GM12878 (cell line): ENCODE data around the gene SLC6A12. TPM values are rescaled to one million over a fixed set of nuclear protein-coding genes. Genes with fewer than 3 reads are reported as not detected.

Source experiments
- ATAC-seq: fragments of 200-7000 bp; cut with Tn5 transposase; 3 replicates; pipeline ENCODE4 v1.9.1; 2020; ENCODE audit warnings: mild to moderate bottlenecking, moderate library complexity
- BruUV-seq: library from RNA; stranded (reverse); fragments of 400-500 nt; replicated peaks from 2 replicates; lab custom pipeline; 2021; lab: Mats Ljungman, UMichigan
- CTCF ChIA-PET: fragments of 300-600 bp; sonication (Branson Sonifier 250); formaldehyde crosslinking; extraction: SDS; loops from one replicate; lab custom pipeline; 2021; ENCODE audit warnings: inconsistent platforms; lab: Yijun Ruan, JAX
- POLR2A ChIA-PET: fragments of 350-600 bp; formaldehyde crosslinking; extraction: SDS; loops from one replicate; lab custom pipeline; 2021; ENCODE audit warnings: inconsistent platforms; lab: Charles Lee
- RAD21 ChIA-PET: fragments of 300-600 bp; sonication (Branson Sonifier 250); formaldehyde crosslinking; loops from one replicate; lab custom pipeline; 2023; ENCODE audit warnings: antibody characterized with exemption; ENCODE audit not compliant: unreplicated experiment; lab: Charles Lee
- SMC1A ChIA-PET: fragments of 300-600 bp; sonication (Branson Sonifier 250); formaldehyde crosslinking; loops from one replicate; lab custom pipeline; 2023; ENCODE audit not compliant: unreplicated experiment, uncharacterized antibody; lab: Charles Lee
- DNase-seq: peaks from one replicate; pipeline ENCODE4 v3.0.0-alpha.2; 2011; ENCODE audit warnings: low read depth, low spot score
- FAIRE-seq: peaks from 3 replicates; lab custom pipeline; 2011; peaks lifted over from hg19 to GRCh38; lab: Jason Lieb, UNC
- H2AFZ ChIP-seq: 2 replicates; pipeline ENCODE4 v1.6.0; 2011; ENCODE audit warnings: low read depth, low read length, control low read depth; ENCODE audit not compliant: control insufficient read depth
- H3K27ac ChIP-seq: 2 replicates; pipeline ENCODE4 v1.5.1; 2011; ENCODE audit warnings: control low read depth; ENCODE audit not compliant: control insufficient read depth, insufficient read depth
- H3K27me3 ChIP-seq, 2 experiments: replicated peaks in 1 of 2; 2 replicates each; pipeline versions ENCODE4 v1.6.0 to v1.6.1; 2011; ENCODE audit warnings: low read length in 1 of 2; ENCODE audit not compliant: control insufficient read depth in 2 of 2, insufficient read depth in 2 of 2
- H3K36me3 ChIP-seq, 2 experiments: 2 replicates each; pipeline ENCODE4 v1.5.1; 2011; ENCODE audit warnings: low read length in 1 of 2; ENCODE audit not compliant: control insufficient read depth in 2 of 2, insufficient read depth in 2 of 2
- H3K4me1 ChIP-seq: 2 replicates; pipeline ENCODE4 v1.6.1; 2011; ENCODE audit warnings: mild to moderate bottlenecking, low read length, moderate library complexity, mixed read lengths; ENCODE audit not compliant: control insufficient read depth, insufficient read depth
- H3K4me2 ChIP-seq: 2 replicates; pipeline ENCODE4 v1.6.0; 2011; ENCODE audit warnings: control low read depth; ENCODE audit not compliant: control insufficient read depth, insufficient read depth
- H3K4me3 ChIP-seq: fragments of 200-600 bp; sonication (generic); 2 replicates; pipeline ENCODE4 v1.5.1; 2016
- H3K79me2 ChIP-seq: 2 replicates; pipeline ENCODE4 v1.6.0; 2011; ENCODE audit warnings: low read length; ENCODE audit not compliant: control insufficient read depth, insufficient read depth
- H3K9ac ChIP-seq: 2 replicates; pipeline ENCODE4 v1.8.0; 2011; ENCODE audit warnings: low read length, control low read depth, mixed read lengths; ENCODE audit not compliant: control insufficient read depth, insufficient read depth
- H3K9me3 ChIP-seq: replicated peaks from 3 replicates; pipeline ENCODE4 v1.5.1; 2011; ENCODE audit warnings: mild to moderate bottlenecking, low read length; ENCODE audit not compliant: control insufficient read depth, insufficient read depth
- H4K20me1 ChIP-seq: 2 replicates; pipeline ENCODE4 v1.6.0; 2011; ENCODE audit not compliant: control insufficient read depth, insufficient read depth
- BMI1 ChIP-seq: fragments of 450-650 bp; IDR thresholded peaks from 2 replicates; pipeline ENCODE4 v1.6.1; 2016; ENCODE audit warnings: mild to moderate bottlenecking, moderate library complexity, borderline replicate concordance
- EZH2 ChIP-seq: IDR thresholded peaks from 2 replicates; pipeline ENCODE4 v1.6.1; 2012; ENCODE audit warnings: low read depth, mild to moderate bottlenecking, control low read depth, inconsistent platforms, low read length, borderline replicate concordance; ENCODE audit not compliant: control insufficient read depth
- HCFC1 ChIP-seq: fragments of 150-350 bp; IDR thresholded peaks from 2 replicates; pipeline ENCODE4 v1.6.1; 2014; ENCODE audit warnings: low read length
- IRF3 ChIP-seq: fragments of 450-650 bp; IDR thresholded peaks from 2 replicates; pipeline ENCODE4 v1.6.1; 2014; ENCODE audit warnings: mild to moderate bottlenecking
- JUNB ChIP-seq: IDR thresholded peaks from 2 replicates; pipeline ENCODE4 v1.6.1; 2016; ENCODE audit warnings: antibody characterized with exemption, mild to moderate bottlenecking
- LARP7 ChIP-seq: fragments of 450-650 bp; IDR thresholded peaks from 2 replicates; pipeline ENCODE4 v1.6.1; 2017; ENCODE audit warnings: mild to moderate bottlenecking
- MTA3 ChIP-seq: IDR thresholded peaks from 2 replicates; pipeline ENCODE4 v1.6.1; 2012; ENCODE audit warnings: low read length, inconsistent platforms, borderline replicate concordance
- MXI1 ChIP-seq: fragments of 150-350 bp; IDR thresholded peaks from 2 replicates; pipeline ENCODE4 v1.6.1; 2011; ENCODE audit warnings: low read depth, mild to moderate bottlenecking, inconsistent platforms, low read length, improper control_type of control experiment
- NFXL1 ChIP-seq: fragments of 450-650 bp; IDR thresholded peaks from 2 replicates; pipeline ENCODE4 v1.6.1; 2017; ENCODE audit warnings: antibody characterized with exemption, mild to moderate bottlenecking, borderline replicate concordance
- POU2F2 ChIP-seq: IDR thresholded peaks from 3 replicates; pipeline ENCODE4 v1.6.1; 2011; ENCODE audit warnings: low read depth, mild to moderate bottlenecking, low read length, borderline replicate concordance
- WGBS: methylation state at CpG from one replicate; pipeline ENCODE4 v1.1.6; 2016; ENCODE audit warnings: low lambda C conversion rate; ENCODE audit not compliant: insufficient replicate concordance, insufficient coverage; ENCODE audit errors: missing lambda C conversion rate; 5-methylcytosine and 5-hydroxymethylcytosine counted together
- in situ Hi-C: fragments of 300-500 bp; cut with MboI; formaldehyde crosslinking; loops from 9 replicates; pipeline ENCODE4 v1.14.3; 2018; ENCODE audit warnings: mixed read lengths
- intact Hi-C: fragments of 100-400 bp; cut with micrococcal nuclease; formaldehyde crosslinking; loops from one replicate; pipeline ENCODE4 v1.14.2; 2022; ENCODE audit not compliant: unreplicated experiment
- polyA plus RNA-seq, 11 experiments: library from polyadenylated mRNA; depleted of rRNA in 4 of 11; unstranded in 6 of 11; stranded (reverse) in 5 of 11; fragments of >200 nt; fragmentation: Nextera tagmentation in 4 of 11; fragmentation: Illumina TruSeq in 1 of 11; extraction: Ambion mirVana in 4 of 11; extraction: Trizol in 1 of 11; gene quantifications; 1 replicate in 1 of 11; 2 replicates in 10 of 11; pipeline versions ENCODE4 v1.2.1 to v1.2.3, GENCODE V29; 2011 to 2016; ENCODE audit warnings: inconsistent platforms in 2 of 11, missing spikeins in 2 of 11, low read depth in 1 of 11
- total RNA-seq, 4 experiments: library from RNA; depleted of rRNA in 3 of 4; stranded (reverse); fragments of >200 nt in 3 of 4; fragmentation: Illumina TruSeq in 1 of 4; extraction: Trizol in 1 of 4; gene quantifications; 2 replicates each; pipeline versions ENCODE4 v1.2.1 to v1.2.3, GENCODE V29; 2013 to 2021
- TF ChIP-seq, protein P1 (sequence below): fragments of 450-650 bp; IDR thresholded peaks from 2 replicates; pipeline ENCODE4 v1.6.1; 2018; ENCODE audit warnings: mild to moderate bottlenecking, low read depth, moderate library complexity; ENCODE audit not compliant: partially characterized antibody
- TF ChIP-seq, protein P2 (sequence below): IDR thresholded peaks from 2 replicates; pipeline ENCODE4 v1.6.1; 2012; ENCODE audit warnings: mild to moderate bottlenecking, low read depth, low read length
- TF ChIP-seq, protein P3 (sequence below): IDR thresholded peaks from 2 replicates; pipeline ENCODE4 v1.6.1; 2011; ENCODE audit warnings: mild to moderate bottlenecking, low read depth, low read length, moderate library complexity; ENCODE audit not compliant: insufficient replicate concordance
- TF ChIP-seq, protein P4 (sequence below): IDR thresholded peaks from 2 replicates; pipeline ENCODE4 v1.6.1; 2011; ENCODE audit warnings: low read depth, low read length, improper control_type of control experiment, borderline replicate concordance

The SLC6A12 gene
- total and polyA plus RNA-seq, 10 of the 15 experiments (the other 5 are each of a cell fraction or from before 2014, with no cell fraction given): 0.06 to 0.11 (median 0.07) TPM; not detected in 7

GRCh38 chr12:202081-202731, 11.8 kb downstream of the SLC6A12 start:
- CTCF ChIA-PET: no interaction called here
- DNase-seq: no peak
- SMC1A ChIA-PET: no interaction called here
- H2AFZ ChIP-seq: no peak overlapping the region
- H3K4me2 ChIP-seq: no peak overlapping the region
- H4K20me1 ChIP-seq: no peaks in the 10 kb centered on the region
- peaks cover 0 to 9% of the 10 kb centered on the region in 2 experiments; a peak in 2 of 4 replicates for H3K27me3 ChIP-seq
- no peaks in the 10 kb centered on the region for H3K4me1 ChIP-seq
- WGBS: 38% methylated on average over 15 of the region's 15 CpGs
- RAD21 ChIA-PET: no interaction called here
- no peaks in the 10 kb centered on the region for H3K9me3 ChIP-seq
- POLR2A ChIA-PET: no interaction called here
- in situ Hi-C loops (no loop called here), intact Hi-C loops (no loop called here)
- FAIRE-seq: no peak
- H3K4me3 ChIP-seq: no peak overlapping the region
- no peak overlapping the region for H3K9ac ChIP-seq
- no peak overlapping the region for H3K27ac ChIP-seq
- ATAC-seq: no peak
- TF ChIP-seq, protein P1, sequence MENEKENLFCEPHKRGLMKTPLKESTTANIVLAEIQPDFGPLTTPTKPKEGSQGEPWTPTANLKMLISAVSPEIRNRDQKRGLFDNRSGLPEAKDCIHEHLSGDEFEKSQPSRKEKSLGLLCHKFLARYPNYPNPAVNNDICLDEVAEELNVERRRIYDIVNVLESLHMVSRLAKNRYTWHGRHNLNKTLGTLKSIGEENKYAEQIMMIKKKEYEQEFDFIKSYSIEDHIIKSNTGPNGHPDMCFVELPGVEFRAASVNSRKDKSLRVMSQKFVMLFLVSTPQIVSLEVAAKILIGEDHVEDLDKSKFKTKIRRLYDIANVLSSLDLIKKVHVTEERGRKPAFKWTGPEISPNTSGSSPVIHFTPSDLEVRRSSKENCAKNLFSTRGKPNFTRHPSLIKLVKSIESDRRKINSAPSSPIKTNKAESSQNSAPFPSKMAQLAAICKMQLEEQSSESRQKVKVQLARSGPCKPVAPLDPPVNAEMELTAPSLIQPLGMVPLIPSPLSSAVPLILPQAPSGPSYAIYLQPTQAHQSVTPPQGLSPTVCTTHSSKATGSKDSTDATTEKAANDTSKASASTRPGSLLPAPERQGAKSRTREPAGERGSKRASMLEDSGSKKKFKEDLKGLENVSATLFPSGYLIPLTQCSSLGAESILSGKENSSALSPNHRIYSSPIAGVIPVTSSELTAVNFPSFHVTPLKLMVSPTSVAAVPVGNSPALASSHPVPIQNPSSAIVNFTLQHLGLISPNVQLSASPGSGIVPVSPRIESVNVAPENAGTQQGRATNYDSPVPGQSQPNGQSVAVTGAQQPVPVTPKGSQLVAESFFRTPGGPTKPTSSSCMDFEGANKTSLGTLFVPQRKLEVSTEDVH: no peak
- TF ChIP-seq, protein P2, sequence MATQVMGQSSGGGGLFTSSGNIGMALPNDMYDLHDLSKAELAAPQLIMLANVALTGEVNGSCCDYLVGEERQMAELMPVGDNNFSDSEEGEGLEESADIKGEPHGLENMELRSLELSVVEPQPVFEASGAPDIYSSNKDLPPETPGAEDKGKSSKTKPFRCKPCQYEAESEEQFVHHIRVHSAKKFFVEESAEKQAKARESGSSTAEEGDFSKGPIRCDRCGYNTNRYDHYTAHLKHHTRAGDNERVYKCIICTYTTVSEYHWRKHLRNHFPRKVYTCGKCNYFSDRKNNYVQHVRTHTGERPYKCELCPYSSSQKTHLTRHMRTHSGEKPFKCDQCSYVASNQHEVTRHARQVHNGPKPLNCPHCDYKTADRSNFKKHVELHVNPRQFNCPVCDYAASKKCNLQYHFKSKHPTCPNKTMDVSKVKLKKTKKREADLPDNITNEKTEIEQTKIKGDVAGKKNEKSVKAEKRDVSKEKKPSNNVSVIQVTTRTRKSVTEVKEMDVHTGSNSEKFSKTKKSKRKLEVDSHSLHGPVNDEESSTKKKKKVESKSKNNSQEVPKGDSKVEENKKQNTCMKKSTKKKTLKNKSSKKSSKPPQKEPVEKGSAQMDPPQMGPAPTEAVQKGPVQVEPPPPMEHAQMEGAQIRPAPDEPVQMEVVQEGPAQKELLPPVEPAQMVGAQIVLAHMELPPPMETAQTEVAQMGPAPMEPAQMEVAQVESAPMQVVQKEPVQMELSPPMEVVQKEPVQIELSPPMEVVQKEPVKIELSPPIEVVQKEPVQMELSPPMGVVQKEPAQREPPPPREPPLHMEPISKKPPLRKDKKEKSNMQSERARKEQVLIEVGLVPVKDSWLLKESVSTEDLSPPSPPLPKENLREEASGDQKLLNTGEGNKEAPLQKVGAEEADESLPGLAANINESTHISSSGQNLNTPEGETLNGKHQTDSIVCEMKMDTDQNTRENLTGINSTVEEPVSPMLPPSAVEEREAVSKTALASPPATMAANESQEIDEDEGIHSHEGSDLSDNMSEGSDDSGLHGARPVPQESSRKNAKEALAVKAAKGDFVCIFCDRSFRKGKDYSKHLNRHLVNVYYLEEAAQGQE: no peak
- TF ChIP-seq, protein P3, sequence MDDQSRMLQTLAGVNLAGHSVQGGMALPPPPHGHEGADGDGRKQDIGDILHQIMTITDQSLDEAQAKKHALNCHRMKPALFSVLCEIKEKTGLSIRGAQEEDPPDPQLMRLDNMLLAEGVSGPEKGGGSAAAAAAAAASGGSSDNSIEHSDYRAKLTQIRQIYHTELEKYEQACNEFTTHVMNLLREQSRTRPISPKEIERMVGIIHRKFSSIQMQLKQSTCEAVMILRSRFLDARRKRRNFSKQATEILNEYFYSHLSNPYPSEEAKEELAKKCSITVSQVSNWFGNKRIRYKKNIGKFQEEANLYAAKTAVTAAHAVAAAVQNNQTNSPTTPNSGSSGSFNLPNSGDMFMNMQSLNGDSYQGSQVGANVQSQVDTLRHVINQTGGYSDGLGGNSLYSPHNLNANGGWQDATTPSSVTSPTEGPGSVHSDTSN: no peak
- no peak for TF ChIP-seq HCFC1
- no peak for TF ChIP-seq IRF3
- no peak for TF ChIP-seq BMI1
- TF ChIP-seq MTA3: no peak
- no peak for TF ChIP-seq LARP7
- TF ChIP-seq EZH2: no peak
- no peak for TF ChIP-seq POU2F2
- no peak for TF ChIP-seq NFXL1
- TF ChIP-seq, protein P4, sequence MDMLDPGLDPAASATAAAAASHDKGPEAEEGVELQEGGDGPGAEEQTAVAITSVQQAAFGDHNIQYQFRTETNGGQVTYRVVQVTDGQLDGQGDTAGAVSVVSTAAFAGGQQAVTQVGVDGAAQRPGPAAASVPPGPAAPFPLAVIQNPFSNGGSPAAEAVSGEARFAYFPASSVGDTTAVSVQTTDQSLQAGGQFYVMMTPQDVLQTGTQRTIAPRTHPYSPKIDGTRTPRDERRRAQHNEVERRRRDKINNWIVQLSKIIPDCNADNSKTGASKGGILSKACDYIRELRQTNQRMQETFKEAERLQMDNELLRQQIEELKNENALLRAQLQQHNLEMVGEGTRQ: no peak
- TF ChIP-seq MXI1: no peak
- TF ChIP-seq JUNB: no peak
- no peaks in the 10 kb centered on the region for H3K79me2 ChIP-seq
- BruUV-seq: no TSS peak
- H3K36me3 ChIP-seq: no peaks in the 10 kb centered on the region
